Epithelial cell of prostate (primary cell): Measurements from ENCODE around the gene RNF187.
A peak's percentile ranks its signal among the peaks of the same experiment; 100 is the strongest.

Experiments used
- DNase-seq: peaks from one replicate; pipeline ENCODE4 v3.0.0-alpha.2; 2011; ENCODE audit warnings: low read depth, low spot score
- H3K27ac ChIP-seq: fragments of 450-650 bp; 2 replicates; pipeline ENCODE4 v1.5.1; 2017; ENCODE audit warnings: mild to moderate bottlenecking

RNF187 gene

GRCh38 chr1:228483789-228484188, 3.4 kb upstream of the RNF187 start:
- no peak for DNase-seq
- H3K27ac ChIP-seq = no peak overlapping the region

DNA sequence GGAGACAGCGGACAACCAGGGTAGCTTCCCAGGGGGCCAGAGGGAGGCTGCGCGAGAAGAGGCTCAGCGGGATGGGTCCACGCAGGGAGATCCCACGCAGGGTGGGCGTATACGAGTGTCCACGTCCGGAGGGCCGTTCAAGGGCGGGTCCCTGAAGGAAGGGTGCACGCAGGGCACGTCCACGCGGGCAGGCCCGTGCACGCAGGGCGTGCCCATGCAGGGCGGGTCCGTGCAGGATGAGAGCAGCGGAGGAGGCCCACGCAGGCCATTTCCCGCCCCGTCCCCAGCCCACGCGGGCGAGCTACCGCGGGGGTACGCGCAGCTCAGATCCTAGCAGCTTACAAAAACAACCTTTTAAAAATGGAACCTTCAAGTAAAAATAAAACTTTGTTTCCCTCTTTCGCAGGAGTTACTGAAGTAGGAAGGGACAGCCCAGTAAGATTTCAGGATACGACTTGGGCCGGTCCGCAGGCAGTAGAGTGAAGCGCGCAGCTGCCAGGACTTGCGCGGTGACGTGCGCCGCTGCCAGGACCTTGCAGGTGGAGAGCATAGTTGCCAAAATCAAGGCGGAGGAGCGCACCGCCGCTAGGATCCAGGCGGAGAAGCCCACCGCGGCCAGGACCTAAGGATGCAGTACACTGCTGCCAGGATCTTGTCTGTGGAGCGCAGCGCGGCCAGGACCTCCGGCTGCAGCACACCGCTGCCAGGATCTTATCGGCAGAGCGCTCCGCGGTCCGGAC, 416 bp upstream of the RNF187 start:
- DNase-seq = peak; percentile 73

DNA sequence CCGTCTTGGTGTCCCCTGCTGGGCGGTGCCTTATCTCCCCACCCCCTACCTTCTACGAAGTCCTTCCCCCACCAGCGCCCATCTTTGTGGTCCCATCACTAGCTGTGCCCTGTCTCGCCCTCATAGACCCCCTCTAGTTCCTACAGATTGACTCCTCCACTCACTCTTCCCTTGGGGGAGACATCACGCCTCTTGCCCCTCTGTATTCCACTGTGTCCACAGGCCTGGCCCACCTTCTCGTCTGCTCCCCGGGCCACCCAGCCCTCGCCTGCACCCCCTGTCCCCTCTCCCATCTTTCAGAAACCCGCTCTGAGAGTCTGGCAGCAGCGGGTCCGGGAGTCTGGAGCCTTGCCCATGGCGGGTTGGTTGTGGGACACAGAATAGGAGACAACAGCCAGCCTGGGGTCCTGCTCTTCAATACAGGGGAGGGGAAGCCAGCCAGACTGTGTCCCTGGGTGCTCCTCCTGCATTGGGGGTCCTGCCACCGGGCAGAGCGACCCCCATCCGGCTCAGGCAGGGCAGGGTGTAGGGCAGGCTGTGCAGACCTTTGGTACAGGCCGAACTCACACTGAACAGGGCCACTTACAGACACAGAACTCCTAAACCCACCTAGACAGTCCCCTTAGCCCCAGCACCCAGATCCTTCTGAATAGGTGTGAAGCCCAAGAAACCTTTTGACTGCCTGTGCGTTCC, 1.1 kb downstream of the RNF187 start:
- no peak for DNase-seq
- H3K27ac ChIP-seq = peak overlapping the region; percentile 93

More for the DNA sequence above, 416 bp upstream of the RNF187 start:
- H3K27ac ChIP-seq = peak overlapping the region; percentile 93

GRCh38 chr1:228488818-228489674, 1.9 kb downstream of the RNF187 start:
- no peak for DNase-seq

GRCh38 chr1:228490120-228491078, 3.2 kb downstream of the RNF187 start:
- no peak for DNase-seq
- peak overlapping the region; percentile 93 for H3K27ac ChIP-seq

More at GRCh38 chr1:228488818-228489674, 1.9 kb downstream of the RNF187 start:
- peak overlapping the region; percentile 93 for H3K27ac ChIP-seq

DNA sequence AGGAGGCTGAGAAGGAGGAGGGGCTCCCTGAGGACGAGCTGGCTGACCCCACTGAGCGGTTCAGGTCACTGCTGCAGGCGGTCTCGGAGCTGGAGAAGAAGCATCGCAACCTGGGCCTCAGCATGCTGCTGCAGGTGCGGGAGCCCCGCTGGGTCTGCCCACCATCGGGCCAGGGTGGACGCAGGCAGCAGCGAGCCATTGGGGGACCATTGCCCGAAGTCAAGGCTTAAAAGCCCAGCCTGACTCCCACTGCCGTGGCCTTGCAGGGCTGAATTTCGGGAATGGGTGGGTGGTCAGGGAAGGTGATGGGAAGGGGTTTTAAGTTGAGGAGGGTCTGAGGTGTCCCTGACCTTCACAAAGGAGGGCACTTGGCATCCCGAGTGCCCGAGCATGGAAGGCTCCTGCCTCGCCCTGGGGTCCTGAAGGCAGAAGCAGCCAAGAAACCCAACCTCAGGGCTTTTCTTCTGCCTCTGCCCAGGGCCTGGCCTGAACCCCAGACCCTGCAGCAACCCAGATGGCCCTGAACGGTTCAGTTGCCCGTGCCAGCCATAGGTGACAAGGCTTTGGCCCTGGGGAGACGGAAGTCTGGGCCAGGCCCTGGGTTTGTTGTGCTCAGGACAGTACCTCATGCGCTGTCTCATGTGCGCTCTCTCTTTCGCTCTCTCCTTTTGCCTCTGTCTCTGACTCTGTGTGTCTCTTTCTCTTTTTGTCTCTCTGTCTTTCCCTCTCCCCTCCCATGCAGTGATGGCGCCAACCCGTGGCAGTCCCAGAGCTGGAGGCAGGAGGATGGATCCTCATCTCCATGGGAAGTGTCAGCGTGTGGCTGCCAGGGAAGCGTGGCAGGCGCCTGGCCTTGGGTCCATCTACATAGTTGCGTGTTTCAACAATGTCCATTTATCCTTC, 6.2 kb downstream of the RNF187 start:
- no peak for DNase-seq
- H3K27ac ChIP-seq = no peak overlapping the region

GRCh38 chr1:228494044-228494353, 6.8 kb downstream of the RNF187 start:
- no peak overlapping the region for H3K27ac ChIP-seq
- DNase-seq = no peak

DNA sequence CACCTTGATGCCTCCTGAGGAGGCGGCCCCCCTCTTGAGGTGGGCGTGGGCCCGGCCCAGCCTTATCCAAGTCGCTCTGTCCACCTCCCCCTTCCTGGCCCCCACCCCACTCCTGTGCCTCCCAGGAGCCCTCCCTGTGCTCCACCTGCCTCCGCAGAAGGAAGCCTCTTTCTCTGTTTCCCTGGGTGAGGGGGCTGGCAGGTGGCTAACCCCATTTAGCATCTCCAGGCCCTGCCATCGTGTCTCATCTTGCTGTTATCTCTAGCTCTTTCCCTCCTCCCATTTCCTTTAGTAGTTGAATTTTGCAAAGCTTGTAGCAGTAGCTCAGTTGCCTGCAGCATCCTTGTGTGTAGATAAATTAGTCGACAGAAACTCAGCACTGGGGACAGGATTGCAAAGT, 7.2 kb downstream of the RNF187 start:
- DNase-seq = no peak
- H3K27ac ChIP-seq = no peak overlapping the region

- no peak for DNase-seq
- H3K27ac ChIP-seq = no peak overlapping the region
Observed at GRCh38 chr1:228494970-228495853, 8.0 kb downstream of the RNF187 start.

DNA sequence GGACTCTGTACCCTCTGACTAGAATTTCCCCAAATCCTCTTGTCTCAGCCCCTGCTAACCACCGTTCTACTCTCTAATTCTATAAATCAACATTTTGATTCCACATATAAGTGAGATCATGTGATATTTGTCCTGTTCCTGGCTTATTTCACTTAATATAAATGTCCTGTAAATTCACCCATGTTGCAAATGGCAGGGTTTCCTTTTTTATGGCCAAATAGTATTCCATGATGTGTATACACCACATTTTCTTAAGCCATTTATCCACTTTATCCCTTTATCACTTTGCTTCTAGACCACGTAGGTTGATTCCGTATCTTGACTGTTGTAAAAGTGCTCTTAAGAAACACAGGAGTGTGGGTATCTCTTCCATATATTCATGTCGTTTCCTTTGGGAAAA, 8.9 kb downstream of the RNF187 start:
- no peak overlapping the region for H3K27ac ChIP-seq
- no peak for DNase-seq

GRCh38 chr1:228496494-228496893, 9.3 kb downstream of the RNF187 start:
- H3K27ac ChIP-seq = no peak overlapping the region
- no peak for DNase-seq

GRCh38 chr1:228497206-228497605, 10.0 kb downstream of the RNF187 start:
- no peak for DNase-seq
- H3K27ac ChIP-seq = no peak overlapping the region

DNA sequence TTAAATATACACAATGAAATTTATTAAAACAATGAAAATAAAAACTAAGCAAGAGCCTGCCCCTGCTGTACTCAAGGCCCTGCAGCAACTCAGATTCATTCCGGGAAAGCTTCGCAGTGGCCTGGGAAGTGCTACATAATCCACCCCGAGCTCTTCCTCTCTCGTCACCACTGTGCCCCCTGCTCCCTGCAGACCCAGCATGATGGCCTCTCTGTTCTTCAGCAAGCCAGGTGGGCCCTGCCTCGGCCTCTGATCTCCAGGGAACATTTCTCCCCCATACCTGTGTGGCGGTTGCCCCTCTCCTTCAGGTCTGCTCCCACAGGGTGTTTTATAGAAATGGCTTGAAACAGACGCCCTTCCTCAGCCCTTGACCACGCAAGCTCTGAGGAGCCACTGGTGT, 10.6 kb downstream of the RNF187 start:
- H3K27ac ChIP-seq = no peak overlapping the region
- no peak for DNase-seq

- no peak for DNase-seq
- H3K27ac ChIP-seq = no peak overlapping the region
Observed at GRCh38 chr1:228500143-228500734, 13.1 kb downstream of the RNF187 start.

DNA sequence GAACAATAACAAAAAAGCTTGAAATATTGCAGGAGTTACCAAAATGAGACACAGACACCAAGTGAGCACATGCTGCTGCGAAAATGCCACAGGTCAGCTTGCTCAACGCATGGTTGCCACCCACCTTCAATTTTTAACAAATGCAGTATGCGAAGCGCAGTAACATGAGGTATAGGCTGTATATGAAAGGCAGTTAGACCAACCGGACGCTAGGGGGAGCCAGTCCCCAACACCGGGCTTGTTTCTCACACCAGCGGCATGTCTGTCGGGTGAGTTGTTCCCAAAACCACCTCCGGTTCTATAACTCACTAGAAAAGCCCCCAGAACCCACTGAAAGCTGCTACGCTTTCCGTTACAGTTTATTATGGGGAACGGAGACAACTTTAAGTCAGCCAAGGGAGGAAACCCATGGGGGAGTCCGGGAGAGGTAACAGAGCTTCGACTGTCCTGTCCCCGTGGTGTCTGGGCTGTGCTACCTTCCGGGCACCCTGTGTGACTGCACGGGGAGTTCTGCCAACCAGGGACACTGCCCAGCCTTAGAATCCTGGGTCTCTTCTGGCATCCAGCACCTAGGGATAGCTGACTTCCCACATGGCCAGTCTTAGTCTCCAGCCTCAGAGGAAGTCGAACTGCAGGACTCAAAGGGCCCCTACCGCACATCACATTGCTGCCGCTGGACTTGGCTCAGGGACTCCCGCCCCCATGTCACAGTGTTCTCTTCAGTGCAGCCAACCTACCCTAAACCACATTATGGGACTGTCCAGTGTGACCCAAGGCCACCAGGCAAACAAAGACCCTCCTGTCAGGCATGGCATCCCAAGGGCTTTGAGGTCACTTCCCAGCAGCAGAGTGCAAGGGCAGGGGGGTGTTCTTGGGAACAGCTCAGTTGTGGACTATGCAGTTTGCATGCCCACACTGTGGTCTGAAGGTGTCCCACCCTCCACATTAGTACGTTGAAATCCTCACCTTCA, 14.0 kb downstream of the RNF187 start:
- peak; percentile 27 for DNase-seq

DNA sequence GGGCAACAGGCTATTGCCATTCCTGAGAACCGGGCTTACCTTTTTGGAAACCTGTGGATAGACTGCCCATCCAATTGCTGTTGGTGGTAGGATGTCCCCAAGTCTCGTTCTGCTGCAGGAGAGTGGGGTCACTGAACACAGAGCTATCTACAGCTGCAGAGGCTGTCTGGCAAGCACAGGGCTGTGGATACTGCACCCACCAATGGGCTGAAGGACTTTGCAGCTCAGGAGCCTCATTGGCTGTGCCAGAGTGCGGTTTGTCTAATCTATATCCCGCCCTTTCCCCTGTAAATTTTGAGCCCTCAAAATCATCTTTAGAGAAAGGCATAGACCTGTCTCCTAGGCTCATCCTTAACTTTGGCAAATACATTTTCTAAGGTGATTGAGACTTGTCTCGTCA, 15.3 kb downstream of the RNF187 start:
- DNase-seq = no peak

More for the DNA sequence above, 14.0 kb downstream of the RNF187 start:
- no peak overlapping the region for H3K27ac ChIP-seq

More for the DNA sequence above, 15.3 kb downstream of the RNF187 start:
- H3K27ac ChIP-seq = no peak overlapping the region
